Measurements from ENCODE around the gene SLC25A22.
A peak's percentile ranks its signal among the peaks of the same experiment; 100 is the strongest.

SLC25A22 gene

DNA sequence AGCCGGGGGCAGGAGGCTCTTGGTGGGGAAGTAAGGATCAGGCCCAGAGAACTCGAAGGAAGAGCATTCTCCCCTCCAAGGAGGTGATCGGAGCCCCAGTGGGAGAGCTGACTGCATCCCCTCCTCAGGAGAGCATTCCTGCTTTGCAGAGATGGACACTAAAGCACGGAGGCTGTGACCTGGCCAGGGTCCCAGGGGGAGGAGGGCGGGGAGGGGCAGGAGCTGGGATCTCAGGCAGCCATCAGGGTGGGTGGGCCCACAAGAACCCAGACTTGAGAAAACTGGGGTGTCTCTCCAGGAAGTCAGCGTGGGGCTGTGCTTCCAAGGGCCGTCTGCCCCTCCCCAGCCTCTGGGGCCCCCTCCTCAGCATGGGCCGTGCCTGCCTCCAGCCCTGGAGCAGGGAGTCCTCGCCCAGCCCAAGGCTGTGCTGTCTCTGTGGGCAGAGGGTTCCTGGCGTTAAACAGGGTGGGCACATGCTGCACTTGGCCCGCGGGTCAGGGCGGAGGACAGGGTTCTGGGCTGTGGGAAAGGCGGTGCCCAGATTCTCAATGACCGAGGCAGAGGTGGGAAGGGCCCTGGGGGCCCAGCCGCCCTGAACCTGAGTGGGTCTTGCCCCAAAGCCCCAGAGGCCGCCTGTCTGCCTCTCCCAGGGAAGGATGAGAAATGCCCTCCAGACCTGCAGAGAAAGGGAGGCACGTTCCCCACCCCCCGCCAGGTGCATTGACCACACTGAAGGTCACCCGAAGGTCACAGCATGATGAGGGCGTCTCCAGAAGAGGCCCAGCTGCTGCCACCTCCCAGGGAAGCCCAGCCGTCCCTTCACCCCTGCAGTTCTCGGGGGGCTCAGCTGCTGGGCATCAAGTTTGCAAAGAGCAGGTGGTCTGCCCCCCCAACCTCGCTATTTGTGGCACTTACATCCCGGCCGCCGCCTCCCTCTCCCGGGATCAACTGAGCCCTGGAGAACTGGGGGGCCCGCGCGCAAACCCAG, 8.8 kb downstream of the SLC25A22 start:
- no peak for DNase-seq

DNA sequence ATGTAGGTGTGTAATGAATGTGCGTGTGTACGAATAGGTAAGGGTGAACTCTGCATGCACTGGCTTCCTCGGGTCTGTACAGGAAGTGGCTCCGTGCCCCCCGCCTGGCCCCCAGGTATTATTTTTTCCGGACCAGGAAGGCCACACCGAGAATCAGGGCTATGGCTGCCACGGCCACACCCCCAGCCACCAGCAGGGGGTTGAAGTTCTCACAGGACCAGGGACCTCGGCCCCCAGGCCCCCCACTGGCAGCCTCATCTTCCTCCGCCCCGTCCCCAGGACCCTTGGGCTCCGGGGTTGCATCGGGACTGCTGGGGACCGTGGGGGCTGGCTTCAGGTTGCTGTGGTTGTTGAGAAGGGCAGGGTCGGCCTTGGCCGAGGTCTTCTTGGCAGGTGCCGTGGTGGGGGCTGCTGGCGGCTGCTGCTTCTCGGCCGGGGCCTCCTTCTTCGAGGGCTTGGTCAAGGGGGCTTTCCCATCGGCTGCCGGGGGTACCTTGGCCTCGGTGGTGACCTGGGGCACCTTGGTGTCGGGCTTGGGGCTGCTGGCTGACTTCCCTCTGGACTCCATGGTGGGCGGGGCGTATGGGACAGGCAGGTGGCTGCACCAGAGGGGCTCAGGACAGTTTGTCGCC, 10.0 kb downstream of the SLC25A22 start:
- DNase-seq: no peak

DNA sequence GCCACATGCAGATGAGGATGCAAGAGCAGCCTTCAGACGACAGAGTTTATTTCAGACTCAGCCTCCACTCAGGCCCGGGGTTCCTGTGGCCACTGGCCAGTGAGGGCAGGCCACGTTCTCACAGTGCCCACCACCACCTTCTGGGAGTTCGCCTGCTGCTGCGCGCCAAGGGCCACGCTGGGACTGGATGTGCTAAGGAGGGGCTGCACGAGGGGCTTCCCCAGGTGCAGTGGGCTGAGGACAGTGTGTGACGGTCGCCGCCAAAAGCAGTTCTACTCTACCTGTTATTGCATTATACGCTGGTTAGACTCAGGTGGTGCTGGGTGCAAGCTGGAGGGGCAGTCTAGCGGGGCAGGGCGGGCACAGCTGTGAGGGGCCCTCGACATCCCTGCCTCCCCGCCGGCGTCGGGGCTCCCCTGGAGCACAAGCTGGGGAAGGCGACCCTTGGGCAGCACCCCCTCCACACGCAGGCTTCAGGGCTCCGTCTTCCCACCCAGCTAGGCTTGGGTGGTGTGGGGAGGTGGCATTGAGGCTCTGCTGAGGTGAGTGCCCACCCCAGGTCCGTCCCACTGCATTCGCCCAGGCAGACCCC, 10.9 kb downstream of the SLC25A22 start:
- DNase-seq: no peak

DNA sequence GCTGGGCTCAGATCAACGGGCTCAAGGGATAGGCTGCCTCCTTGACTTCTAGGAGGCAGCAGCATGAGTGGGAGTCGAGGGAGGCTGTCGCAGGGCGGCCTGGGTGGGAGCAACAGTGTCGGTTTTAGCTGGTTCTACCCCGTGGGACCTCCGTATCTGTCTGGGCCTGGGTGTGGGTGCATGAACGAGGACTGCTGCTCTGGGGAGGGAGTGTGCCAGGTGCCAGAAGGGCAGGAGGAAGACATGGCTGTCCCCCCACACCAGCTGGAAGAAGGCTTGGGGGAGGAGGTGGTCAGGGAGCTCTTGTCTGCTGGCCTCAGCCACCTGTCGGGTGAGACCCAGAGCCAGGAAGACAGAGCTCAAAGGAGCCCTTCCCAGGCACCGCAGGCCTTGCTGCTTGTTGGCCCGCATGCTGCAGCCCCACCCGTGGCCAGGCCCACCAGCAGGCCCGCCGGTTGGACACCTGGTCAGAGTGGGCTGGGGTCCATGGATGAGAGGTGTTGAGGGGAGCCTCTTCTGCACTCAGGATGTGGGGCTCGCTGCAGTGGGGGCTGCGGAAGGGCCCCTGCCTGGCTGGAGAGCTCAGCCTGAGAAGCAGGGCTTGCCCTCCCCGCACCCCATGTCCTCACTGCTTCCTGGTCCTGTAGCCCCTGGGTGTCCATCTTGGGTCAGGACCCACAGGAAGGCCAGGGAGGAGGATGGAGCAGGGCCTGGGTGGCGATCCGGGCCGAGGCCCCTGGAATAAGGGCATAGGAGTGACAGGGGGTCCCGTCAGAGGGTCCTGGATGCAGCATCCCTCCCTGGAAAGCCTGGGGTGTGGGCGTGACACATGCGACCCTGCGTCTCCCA, 11.6 kb downstream of the SLC25A22 start:
- DNase-seq: no peak

DNA sequence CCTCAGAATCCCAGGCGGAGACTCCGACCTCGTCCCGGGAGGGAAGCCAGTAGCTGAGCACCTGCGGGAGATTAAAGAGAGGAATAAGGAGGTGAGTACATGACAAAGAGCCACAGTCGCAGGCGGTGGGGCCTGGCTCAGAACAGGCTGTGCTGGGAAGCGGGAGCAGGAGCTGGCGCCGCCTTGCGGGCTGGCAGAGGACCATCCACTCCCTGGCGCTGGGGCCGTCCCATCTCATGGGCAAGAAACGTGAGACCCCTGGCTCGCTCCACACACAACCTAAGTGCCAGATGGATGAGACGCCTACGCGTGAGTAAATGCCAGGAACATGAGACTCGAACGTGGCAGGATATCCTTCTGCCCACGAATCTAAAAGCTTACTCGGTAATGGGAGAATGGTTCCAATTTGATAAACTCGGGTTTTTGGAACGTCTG, 14.5 kb downstream of the SLC25A22 start:
- peak; percentile 37 to 57 for DNase-seq

DNA sequence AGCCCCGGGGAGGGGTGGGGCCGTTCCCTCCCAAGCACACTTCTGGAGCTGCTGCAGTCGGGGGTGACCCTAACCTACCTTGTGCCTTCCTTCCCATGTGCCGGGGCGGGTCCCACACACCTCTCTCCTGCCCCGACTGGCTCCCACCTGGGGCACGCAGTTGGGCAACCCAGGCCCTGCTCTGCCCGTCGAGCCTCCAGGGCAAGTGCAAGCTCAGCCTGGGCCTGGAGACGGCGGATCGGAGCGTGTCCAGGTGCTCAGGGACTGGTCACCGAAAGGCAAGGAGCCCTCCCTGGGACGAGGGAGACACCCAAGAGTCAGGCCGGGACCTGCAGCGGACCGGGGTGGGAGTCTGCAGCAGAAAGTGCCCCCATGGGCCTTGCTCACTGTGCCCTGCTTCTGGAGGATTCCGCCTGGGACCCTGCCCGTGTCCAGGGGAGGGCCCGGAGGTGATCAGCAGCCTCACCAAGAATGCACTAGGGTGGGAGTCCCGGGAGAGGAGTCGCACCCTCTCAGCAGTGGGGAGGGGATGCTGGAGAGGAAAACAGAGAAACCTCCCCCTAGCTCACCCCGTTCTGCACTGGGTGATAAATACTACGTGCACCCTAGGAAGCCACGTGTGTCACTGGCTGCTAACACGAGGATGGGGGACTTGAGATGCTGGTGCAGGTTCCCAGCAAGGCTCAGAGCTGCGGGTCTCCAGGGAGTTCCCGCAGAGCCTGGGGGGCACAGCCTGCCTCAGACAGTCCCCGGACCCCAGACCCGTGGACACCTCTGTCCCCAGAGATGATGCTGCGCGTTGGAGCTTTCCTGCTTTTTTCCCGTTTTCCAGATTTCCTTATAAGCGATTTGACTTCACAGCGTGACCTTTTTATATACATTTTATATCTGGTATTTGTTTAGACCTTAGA, 15.6 kb downstream of the SLC25A22 start:
- no peak for DNase-seq

DNA sequence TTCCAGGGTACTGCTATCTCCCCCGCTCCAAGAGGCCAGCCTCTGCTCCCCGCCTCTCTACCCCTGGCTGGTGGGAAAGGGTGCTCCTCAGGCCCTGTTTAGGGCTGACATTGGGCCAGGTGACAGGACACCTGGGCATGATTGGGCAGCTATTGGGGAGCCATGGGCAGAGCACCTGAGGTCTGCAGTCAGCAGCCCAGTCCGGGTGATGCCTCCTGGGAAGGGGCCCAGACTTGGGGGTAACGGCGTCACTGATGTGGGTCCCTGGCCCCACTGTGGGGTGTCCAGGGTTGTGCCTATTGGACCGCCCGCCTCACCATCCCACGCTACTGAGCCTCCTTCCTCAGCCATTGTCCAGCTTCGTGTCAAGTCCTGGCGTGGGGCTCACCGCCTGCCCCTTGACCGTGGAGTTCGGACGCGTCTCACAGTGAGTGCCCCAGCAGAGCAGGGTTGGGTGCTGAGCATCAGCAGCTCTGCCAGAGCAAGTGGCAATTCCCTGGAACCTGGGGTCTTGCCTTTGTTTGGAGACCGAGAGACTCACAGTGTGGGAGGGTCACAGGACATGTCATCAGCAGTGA, 18.0 kb downstream of the SLC25A22 start:
- no peak for DNase-seq

DNA sequence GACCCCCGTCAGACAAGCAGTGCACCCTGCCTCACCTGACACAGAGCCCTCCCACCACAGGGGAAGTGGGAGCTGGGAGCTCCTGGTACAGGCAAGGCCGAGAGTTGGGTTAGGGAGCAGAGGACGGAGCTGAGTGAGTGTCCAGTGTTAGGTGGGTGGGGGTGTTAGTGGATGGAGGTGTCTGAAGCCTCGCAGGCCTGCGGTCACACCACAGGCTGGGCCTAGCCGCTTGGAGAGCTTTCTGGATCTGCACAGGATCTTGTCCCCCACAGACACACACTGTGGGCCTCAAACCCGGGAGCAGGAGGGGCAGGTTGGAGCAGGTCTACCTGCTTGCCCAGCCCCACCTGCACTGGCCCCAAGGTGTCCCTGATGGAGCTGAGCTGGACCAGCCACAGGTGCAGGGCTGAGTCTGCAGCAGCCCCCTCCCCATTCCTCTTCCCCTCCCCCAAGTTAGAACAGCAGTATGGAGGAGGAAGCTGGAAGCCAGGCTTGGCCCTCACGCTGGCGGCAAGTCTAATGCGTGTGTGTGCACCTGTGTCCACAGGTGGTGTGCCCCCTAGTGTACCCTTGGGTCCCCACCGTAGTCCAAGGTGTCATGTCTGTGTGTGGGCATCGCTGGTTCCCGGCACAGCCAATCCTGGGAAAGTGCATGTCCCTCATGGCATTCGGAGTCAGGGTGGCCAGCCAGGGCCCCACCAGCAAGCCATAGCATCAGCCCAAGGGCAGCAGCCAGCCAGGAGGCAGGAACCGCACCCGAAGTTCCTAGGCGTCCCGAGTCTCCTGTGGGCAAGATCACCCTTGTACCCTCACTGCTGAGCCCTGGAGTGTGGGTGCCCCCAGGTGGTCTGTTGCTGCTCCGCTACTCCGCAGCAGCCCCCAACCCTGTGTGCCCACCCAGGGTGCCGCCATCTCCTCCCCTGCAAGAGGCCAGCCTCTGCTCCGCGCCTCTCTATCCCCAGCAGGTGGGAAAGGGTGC, 18.8 kb downstream of the SLC25A22 start:
- DNase-seq: no peak

DNA sequence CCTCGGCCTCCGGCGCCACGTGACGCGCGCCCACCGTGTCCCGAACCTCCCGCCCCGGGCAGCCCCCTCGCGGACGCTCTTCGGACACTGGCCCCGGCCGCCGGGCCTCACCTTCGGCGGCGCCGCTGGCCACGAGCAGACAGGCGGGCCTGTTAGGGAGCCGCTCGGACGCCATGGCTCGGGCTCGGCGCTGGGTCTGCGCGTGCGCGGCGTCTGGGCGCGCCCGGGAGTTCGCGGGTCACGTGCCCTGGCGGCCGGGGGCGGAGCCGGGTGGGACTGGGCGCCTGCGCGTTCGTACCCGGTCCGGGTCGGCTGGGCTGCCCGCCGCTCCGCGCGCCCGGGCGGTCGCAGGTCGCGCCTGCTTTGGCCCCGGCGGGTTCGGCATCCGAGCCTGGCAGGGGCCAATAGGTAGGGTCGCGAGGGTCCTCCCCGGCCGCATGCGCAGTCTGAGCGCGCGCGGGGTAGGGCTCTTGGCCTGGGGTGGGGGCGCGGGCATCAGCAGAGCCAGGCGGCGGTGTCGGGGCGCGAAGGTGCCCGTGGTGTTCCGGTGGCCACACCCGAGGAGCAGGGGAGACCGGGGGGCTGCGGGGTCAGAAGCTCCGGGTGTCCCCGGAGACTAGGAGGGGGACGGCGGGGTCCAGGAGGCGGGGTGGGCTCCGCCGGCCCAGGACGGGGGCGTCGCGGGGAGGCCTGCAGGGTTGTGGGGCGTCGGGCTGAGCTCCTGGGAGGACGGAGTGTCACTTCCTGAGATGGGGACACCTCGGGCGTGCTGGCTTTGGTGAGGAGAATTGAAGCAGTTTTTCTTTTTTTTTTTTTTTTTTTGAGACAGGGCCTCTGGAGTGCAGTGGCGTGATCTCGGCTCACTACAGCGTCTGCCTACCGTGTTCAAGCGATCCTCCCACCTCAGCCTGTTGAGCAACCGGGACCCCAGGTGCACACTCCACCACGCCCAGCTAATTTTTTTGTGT, 20.5 kb downstream of the SLC25A22 start, which contains the start of gene GATD1:
Gene GATD1, minus strand, starts transcription at position 200 of the 968 bp plus-strand sequence. Its CDS starts 25 bp downstream, at position 175.
- DNase-seq: peak; percentile 95 to 96

DNA sequence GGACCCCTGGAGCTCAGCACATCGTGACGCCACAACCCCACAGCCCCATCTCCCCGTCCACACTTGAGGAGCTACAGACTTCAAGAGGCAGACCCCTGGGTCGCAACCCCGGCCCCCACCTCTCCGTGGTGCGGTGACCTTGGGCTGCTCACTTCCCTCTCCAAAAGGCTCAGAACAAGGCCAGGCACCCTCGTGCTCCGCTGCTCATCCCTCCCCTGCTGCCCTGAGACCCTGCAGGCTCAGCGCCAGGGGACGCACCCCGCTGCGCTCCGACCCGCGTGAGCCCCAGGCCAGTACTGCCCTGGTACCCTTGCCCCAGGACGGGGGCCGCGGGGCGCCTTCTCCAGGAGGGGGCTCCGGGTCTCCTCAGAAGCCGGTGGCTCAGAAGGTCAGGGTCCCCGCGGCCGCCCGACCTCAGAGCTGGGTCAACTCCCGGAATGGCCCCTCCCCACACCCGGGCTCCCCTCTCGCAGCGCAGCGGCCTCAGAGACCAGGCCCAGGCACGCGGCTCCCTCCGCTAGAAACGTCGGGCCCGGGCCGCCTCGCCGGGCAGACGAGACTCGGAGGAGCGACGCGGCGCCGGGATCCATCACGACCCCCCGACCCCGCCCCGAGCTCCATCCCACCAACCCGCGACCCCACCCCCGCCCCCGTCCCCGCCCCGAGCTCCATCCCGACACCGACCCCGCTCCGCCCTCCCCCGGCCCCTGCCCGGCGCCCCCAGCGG, 21.4 kb downstream of the SLC25A22 start:
- peak; percentile 31 to 47 for DNase-seq

DNA sequence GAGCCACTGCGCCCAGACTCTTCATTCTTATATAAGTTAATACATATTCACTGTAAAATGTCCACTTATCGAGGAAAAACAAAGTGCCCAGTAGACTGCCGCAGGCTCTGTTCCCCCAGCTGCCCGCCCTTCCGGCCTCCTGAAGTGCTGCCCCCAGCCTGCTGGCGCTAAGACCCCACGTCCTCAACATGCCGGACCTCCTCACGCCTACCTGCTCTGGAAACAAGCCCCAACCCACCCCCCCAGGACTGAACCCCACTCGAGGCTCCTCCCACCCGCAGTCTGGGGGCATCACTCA, 21.9 kb downstream of the SLC25A22 start:
- DNase-seq: no peak

DNA sequence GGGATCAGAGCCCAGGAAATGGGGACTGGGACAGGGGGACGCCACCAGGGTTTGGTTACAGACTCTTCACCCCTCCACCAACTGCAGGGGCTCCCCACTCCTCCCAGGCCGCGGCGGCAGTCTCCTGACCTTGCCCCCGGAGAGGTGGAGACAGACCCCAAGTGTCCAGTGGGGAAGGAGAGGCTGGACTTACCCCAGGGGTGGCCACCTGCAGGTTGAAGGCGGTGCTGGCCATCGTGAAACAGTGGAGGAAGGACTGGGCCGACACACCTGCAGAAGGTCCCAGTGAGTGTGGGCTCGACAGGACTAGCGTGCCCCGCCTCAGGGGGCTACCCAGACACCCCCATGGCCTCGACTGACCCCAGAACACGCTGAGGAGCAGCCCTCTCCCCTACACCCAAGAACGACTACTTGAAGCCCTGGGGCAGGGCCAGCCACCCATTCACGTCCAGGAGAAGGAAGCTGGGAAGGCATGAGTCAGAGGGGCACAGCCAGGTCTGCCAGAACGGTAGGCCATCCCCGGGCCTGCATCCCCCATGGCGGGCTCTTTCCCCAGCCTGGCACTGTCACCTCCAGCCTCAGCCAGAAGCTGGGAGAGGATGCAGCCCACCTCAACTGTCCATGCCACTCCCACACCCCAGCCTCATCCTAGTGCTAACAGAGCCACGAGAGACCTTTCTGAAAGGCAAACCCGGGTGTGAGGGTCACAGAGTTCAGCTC, 23.0 kb downstream of the SLC25A22 start:
- no peak for DNase-seq

DNA sequence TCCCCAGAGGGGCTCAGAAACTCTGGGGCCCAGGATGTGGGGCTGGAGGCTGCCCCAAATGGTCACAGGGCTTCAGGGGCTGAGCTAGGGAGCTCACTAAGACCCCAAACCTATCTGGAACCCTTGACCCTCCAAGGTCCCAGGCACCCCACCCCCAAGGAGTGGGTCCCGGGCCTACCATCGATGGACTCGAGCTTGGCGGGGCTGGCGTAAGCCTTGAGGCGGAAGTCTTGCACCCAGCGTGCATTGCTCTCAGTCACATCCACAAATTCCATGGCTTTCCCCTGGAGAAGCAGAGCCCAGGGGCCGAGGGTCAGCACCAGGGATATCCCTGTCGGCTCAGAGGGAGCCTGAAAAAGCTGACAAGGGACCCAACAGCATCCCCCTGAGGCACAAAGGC, 24.3 kb downstream of the SLC25A22 start:
- no peak for DNase-seq

DNA sequence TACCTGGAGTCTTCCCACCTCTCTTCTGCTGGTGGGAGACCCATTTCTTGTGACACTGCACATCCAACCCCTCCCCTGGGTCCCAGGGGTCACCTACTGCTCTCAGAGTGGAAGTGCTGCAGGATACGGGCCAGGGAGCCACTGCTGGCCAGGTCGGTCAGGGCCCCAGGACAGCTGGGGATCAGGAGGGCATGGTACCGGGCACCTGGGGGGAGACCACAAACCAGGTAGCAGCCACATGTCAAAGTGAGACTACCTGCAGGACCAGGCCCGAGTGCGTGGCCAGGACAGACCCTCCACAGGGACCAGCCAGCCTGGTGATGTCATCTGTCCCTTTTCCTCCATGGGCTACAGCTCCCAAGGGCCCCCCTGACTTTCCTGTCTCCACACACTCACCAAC, 24.7 kb downstream of the SLC25A22 start:
- DNase-seq: no peak

DNA sequence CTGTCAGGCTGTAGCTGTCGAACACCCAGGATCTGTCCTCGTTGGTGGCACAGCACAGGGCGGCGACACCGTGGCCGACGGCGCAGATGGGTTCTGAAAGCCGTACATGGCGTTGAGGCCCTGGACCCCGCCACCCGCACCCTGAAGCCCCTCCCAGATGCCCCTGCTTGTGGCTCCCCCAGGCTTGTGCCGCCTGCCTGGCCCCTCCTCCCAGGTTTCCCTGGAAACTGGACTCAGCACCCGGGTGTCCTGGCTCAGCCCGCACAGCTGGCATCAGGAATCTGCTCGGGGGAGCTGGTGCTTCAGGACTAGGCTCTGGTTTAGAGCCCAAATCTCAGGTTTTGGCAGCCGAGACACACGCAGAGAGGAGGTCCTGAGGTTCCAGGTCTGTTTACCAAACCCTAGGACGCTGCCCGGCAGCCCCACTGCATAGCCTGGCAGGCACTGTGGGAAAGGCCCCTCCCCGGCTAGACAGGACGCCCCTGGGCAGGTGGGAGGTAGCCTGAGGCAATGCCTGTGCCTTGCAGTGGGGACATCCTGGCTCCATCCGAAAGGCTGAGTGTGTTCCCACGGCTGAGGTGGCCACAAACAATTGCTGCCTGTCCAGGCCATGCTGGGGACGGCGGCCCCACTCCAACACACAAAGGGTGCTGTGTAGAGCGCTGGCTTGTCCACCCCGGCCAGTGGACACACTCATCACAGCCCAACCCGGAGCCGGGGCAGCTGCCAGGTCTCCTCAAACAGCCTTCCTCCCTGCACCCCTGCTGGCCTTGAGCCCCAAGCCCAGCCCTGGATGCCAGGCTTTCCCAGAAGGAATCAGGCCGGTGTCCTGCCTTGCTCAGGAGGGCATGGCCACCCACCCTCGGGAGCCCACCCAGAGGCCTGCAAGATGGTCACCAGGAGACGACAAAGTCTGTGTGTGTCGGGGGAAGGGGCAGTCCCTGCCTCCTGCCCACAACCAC, 25.4 kb downstream of the SLC25A22 start:
- DNase-seq: no peak

DNA sequence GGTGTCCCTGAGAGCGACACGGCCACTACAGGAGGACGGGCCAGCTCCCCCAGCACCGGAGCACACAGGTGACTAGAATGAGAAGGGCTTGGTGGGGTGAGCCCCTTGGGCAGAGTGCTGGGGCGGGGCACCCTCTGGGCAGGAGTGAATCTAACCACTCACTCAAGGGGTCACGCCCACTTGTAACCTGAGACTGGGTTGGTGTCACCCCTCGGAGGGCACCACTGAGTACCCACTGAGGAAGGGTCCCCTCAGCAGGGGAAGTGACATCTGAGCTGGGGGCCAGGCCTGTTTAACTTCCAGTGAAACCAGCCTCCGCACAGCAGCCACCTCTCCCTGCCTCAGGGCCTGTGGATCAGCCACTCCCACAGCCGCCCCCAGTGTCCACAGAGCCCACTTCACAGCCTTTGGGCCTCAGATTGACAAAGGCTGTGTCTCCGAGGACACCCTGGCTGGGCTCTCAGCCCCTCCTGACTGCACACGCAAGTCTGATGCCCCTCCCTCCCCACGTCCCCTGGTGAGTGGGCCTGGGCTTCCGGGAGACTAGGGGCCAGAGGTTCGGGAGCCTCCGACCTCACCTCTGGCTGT, 26.4 kb downstream of the SLC25A22 start:
- DNase-seq: no peak

Measured in activated CD4-positive, alpha-beta T cell treated with anti-CD3 and anti-CD28 coated beads, Interleukin-2, amount 50 U/mL, for 48 hours (primary cell).